HL-60 (cell line): ENCODE results near the gene BSDC1.
"Not testable (repeated sequence)": the region's sequence is repeated elsewhere in the genome, so short reads cannot be mapped to it uniquely, and the experiment has no call there.

Source experiments
- DNase-seq, 2 experiments: peaks; one replicate each; pipeline ENCODE4 v3.0.0-alpha.2; 2010 to 2020; ENCODE audit warnings: low read depth in 1 of 2, low spot score in 1 of 2
- H3K27ac ChIP-seq: fragments of 250-450 bp; sonication (Bioruptor Pico); replicated peaks from 2 replicates; pipeline ENCODE4 v1.5.1; 2020; ENCODE audit warnings: mild to moderate bottlenecking, moderate library complexity
- H3K27me3 ChIP-seq: fragments of 250-450 bp; sonication (Bioruptor Pico); 2 replicates; pipeline ENCODE4 v1.5.1; 2021; ENCODE audit warnings: mild to moderate bottlenecking, moderate library complexity; ENCODE audit not compliant: insufficient read depth, poor library complexity, severe bottlenecking
- H3K4me3 ChIP-seq: replicated peaks from 2 replicates; pipeline ENCODE4 v1.5.1; 2011; ENCODE audit warnings: mild to moderate bottlenecking, control low read depth, low read length; ENCODE audit not compliant: insufficient read depth
- CTCF ChIP-seq: IDR thresholded peaks from one replicate; pipeline ENCODE4 v1.5.1; 2011; ENCODE audit warnings: low read length, control low read depth, inconsistent platforms; ENCODE audit not compliant: insufficient read depth
- GABPA ChIP-seq: IDR thresholded peaks from 2 replicates; pipeline ENCODE4 v1.6.1; 2012; ENCODE audit warnings: low read depth
- POLR2AphosphoS5 ChIP-seq: IDR thresholded peaks from 2 replicates; pipeline ENCODE4 v1.6.1; 2012; ENCODE audit warnings: low read depth
- REST ChIP-seq: IDR thresholded peaks from 2 replicates; pipeline ENCODE4 v1.6.1; 2012; ENCODE audit warnings: low read depth; ENCODE audit not compliant: insufficient replicate concordance
- SPI1 ChIP-seq: IDR thresholded peaks from 2 replicates; pipeline ENCODE4 v1.6.1; 2012; ENCODE audit warnings: low read depth, mild to moderate bottlenecking, borderline replicate concordance

Gene BSDC1

GRCh38 chr1:32400876-32401631 is 6.8 kb upstream of the BSDC1 start:
- no peak overlapping the region for H3K4me3 ChIP-seq
- H3K27ac ChIP-seq: no peak overlapping the region
- H3K27me3 ChIP-seq: no peaks in the 10 kb centered on the region
- TF ChIP-seq REST (no peak), CTCF (peak; percentile 73), POLR2AphosphoS5 (no peak)
- peak; percentile 28 to 61 for DNase-seq

- H3K27me3 ChIP-seq: no peaks in the 10 kb centered on the region
- no peak overlapping the region for H3K27ac ChIP-seq
- DNase-seq: no peak
- no peak for TF ChIP-seq REST
- no peak for TF ChIP-seq GABPA
- no peak for TF ChIP-seq POLR2AphosphoS5
- TF ChIP-seq SPI1: no peak
- TF ChIP-seq CTCF: no peak
- H3K4me3 ChIP-seq: no peak overlapping the region
Measured at GRCh38 chr1:32399843-32400242, 5.6 kb upstream of the BSDC1 start.

GRCh38 chr1:32398401-32398800 is 4.2 kb upstream of the BSDC1 start:
- no peak for DNase-seq
- Histone ChIP-seq H3K27me3 (no peaks in the 10 kb centered on the region), H3K4me3 (no peak overlapping the region), H3K27ac (no peak overlapping the region)
- TF ChIP-seq REST: no peak
- TF ChIP-seq GABPA: no peak

- not testable (repeated sequence) for H3K27me3 ChIP-seq, H3K27ac ChIP-seq, DNase-seq, H3K4me3 ChIP-seq
Measured at GRCh38 chr1:32396524-32396923, 2.3 kb upstream of the BSDC1 start.
